ENCODE results near the gene CD28.

The CD28 gene

GRCh38 chr2:203730883-203731282 lies 24.4 kb downstream of the CD28 start:
- no peak for DNase-seq (ENCODE audit: low read depth in 1 of 2, low spot score in 1 of 2)
- Histone ChIP-seq H3K27me3 (ENCODE audit: insufficient read depth, poor library complexity, severe bottlenecking) (no peaks in the 10 kb centered on the region), H3K4me3 (replicated peaks; ENCODE audit: insufficient read depth, low read length) (no peak overlapping the region), H3K27ac (replicated peaks) (no peak overlapping the region)
- no peak for TF ChIP-seq REST (IDR thresholded peaks at IDR 0.05; ENCODE audit: insufficient replicate concordance, low read depth)
- TF ChIP-seq GABPA (IDR thresholded peaks at IDR 0.05; ENCODE audit: low read depth), result no peak
- TF ChIP-seq POLR2AphosphoS5 (IDR thresholded peaks at IDR 0.05; ENCODE audit: low read depth), result no peak
- no peak for TF ChIP-seq CTCF (IDR thresholded peaks at IDR 0.05; ENCODE audit: insufficient read depth, low read length)
- no peak for TF ChIP-seq SPI1 (IDR thresholded peaks at IDR 0.05; ENCODE audit: borderline replicate concordance, low read depth)

- Histone ChIP-seq H3K4me3 (replicated peaks; ENCODE audit: insufficient read depth, low read length) (no peak overlapping the region), H3K27ac (replicated peaks) (no peak overlapping the region), H3K27me3 (ENCODE audit: insufficient read depth, poor library complexity, severe bottlenecking) (no peaks in the 10 kb centered on the region)
- no peak for DNase-seq (ENCODE audit: low read depth in 1 of 2, low spot score in 1 of 2)
- no peak for TF ChIP-seq CTCF (IDR thresholded peaks at IDR 0.05; ENCODE audit: insufficient read depth, low read length)
- no peak for TF ChIP-seq SPI1 (IDR thresholded peaks at IDR 0.05; ENCODE audit: borderline replicate concordance, low read depth)
- TF ChIP-seq POLR2AphosphoS5 (IDR thresholded peaks at IDR 0.05; ENCODE audit: low read depth), result no peak
- TF ChIP-seq REST (IDR thresholded peaks at IDR 0.05; ENCODE audit: insufficient replicate concordance, low read depth), result no peak
- no peak for TF ChIP-seq GABPA (IDR thresholded peaks at IDR 0.05; ENCODE audit: low read depth)
These were observed 25.9 kb downstream of the CD28 start for GRCh38 chr2:203732092-203732952.

GRCh38 chr2:203732953-203733510 lies 26.6 kb downstream of the CD28 start:
- DNase-seq (ENCODE audit: low read depth in 1 of 2, low spot score in 1 of 2), result no peak
- Histone ChIP-seq H3K27me3 (ENCODE audit: insufficient read depth, poor library complexity, severe bottlenecking) (no peaks in the 10 kb centered on the region), H3K4me3 (replicated peaks; ENCODE audit: insufficient read depth, low read length) (no peak overlapping the region), H3K27ac (replicated peaks) (no peak overlapping the region)
- TF ChIP-seq GABPA (IDR thresholded peaks at IDR 0.05; ENCODE audit: low read depth), result no peak
- no peak for TF ChIP-seq CTCF (IDR thresholded peaks at IDR 0.05; ENCODE audit: insufficient read depth, low read length)
- TF ChIP-seq REST (IDR thresholded peaks at IDR 0.05; ENCODE audit: insufficient replicate concordance, low read depth), result no peak
- no peak for TF ChIP-seq SPI1 (IDR thresholded peaks at IDR 0.05; ENCODE audit: borderline replicate concordance, low read depth)
- TF ChIP-seq POLR2AphosphoS5 (IDR thresholded peaks at IDR 0.05; ENCODE audit: low read depth), result no peak
